Mucosa of rectum (tissue), 2 donors: ENCODE data around the gene RPL29.

Experiments
- H3K27ac ChIP-seq, 2 donors: one replicate each; pipeline ENCODE4 v1.7.0; 2013; ENCODE audit warnings: inconsistent platforms in 2 of 2, low read depth in 2 of 2, low read length in 2 of 2
- H3K27me3 ChIP-seq, 2 donors: one replicate each; pipeline ENCODE4 v1.7.0; 2013; ENCODE audit warnings: low read length in 2 of 2; ENCODE audit not compliant: control insufficient read depth in 2 of 2, insufficient read depth in 2 of 2
- H3K36me3 ChIP-seq, 2 donors: one replicate each; pipeline ENCODE4 v1.7.0; 2013; ENCODE audit warnings: low read length in 2 of 2; ENCODE audit not compliant: control insufficient read depth in 2 of 2, insufficient read depth in 2 of 2
- H3K4me1 ChIP-seq, 2 donors: one replicate each; pipeline ENCODE4 v1.7.0; 2013; ENCODE audit warnings: low read length in 2 of 2, mild to moderate bottlenecking in 1 of 2; ENCODE audit not compliant: control insufficient read depth in 2 of 2, insufficient read depth in 2 of 2
- H3K4me3 ChIP-seq, 2 donors: one replicate each; pipeline ENCODE4 v1.7.0; 2013; ENCODE audit warnings: low read length in 2 of 2
- H3K9ac ChIP-seq, 2 donors: one replicate each; pipeline ENCODE4 v1.7.0; 2013; ENCODE audit warnings: low read length in 2 of 2, low read depth in 1 of 2, mild to moderate bottlenecking in 1 of 2
- H3K9me3 ChIP-seq, 2 donors: one replicate each; pipeline ENCODE4 v1.7.0; 2013; ENCODE audit warnings: low read length in 2 of 2; ENCODE audit not compliant: control insufficient read depth in 2 of 2
- donor health status: healthy.
- donor health status: Normal muscosa, but diverticular disease.

The RPL29 gene

GRCh38 chr3:51984269-51984647 is 11.4 kb downstream of the RPL29 start:
- peak overlapping the region; percentile 74 to 80 for H3K9ac ChIP-seq
- peaks cover 0 to 3% of the 10 kb centered on the region in 2 donors for H3K36me3 ChIP-seq
- H3K4me1 ChIP-seq: peaks cover 44 to 45% of the 10 kb centered on the region in 2 donors
- H3K9me3 ChIP-seq: no peaks in the 10 kb centered on the region
- H3K4me3 ChIP-seq: peak overlapping the region in 1 of 2 donors; percentile 95
- H3K27ac ChIP-seq: peak overlapping the region; percentile 97 to 100
- H3K27me3 ChIP-seq: no peaks in the 10 kb centered on the region

GRCh38 chr3:51983578-51984268 is 12.0 kb downstream of the RPL29 start:
- peaks cover 44 to 45% of the 10 kb centered on the region in 2 donors for H3K4me1 ChIP-seq
- peaks cover 0 to 1% of the 10 kb centered on the region in 2 donors for H3K36me3 ChIP-seq
- H3K4me3 ChIP-seq: peak overlapping the region; percentile 64 to 95
- H3K27ac ChIP-seq: peak overlapping the region; percentile 97 to 100
- peak overlapping the region; percentile 74 to 80 for H3K9ac ChIP-seq
- no peaks in the 10 kb centered on the region for H3K27me3 ChIP-seq
- H3K9me3 ChIP-seq: no peaks in the 10 kb centered on the region

- Histone ChIP-seq H3K4me3 (peak within 1 kb of the TSS; percentile 64 to 95), H3K27me3 (no peaks in the 10 kb centered on the region), H3K27ac (peak within 1 kb of the TSS; percentile 97 to 100), H3K9me3 (no peaks in the 10 kb centered on the region), H3K9ac (peak within 1 kb of the TSS; percentile 74 to 80), H3K36me3 (no peaks in the 10 kb centered on the region), H3K4me1 (peaks cover 44 to 45% of the 10 kb centered on the region in 2 donors)
Measured at GRCh38 chr3:51982838-51983577, 12.7 kb downstream of the RPL29 start, which contains the start of gene ACY1. Gene ACY1, plus strand, starts transcription at chr3:51983535. Its CDS starts 530 bp downstream, at chr3:51984065.

GRCh38 chr3:51982352-51982837 is 13.3 kb downstream of the RPL29 start:
- peak overlapping the region; percentile 64 to 95 for H3K4me3 ChIP-seq
- H3K4me1 ChIP-seq: peaks cover 44 to 45% of the 10 kb centered on the region in 2 donors
- peak overlapping the region; percentile 74 to 80 for H3K9ac ChIP-seq
- no peaks in the 10 kb centered on the region for H3K9me3 ChIP-seq
- no peaks in the 10 kb centered on the region for H3K36me3 ChIP-seq
- H3K27ac ChIP-seq: peak overlapping the region; percentile 97 to 100
- no peaks in the 10 kb centered on the region for H3K27me3 ChIP-seq

- no peak overlapping the region for H3K4me3 ChIP-seq
- H3K9ac ChIP-seq: no peak overlapping the region
- H3K36me3 ChIP-seq: no peaks in the 10 kb centered on the region
- H3K9me3 ChIP-seq: no peaks in the 10 kb centered on the region
- no peaks in the 10 kb centered on the region for H3K27me3 ChIP-seq
- peaks cover 34 to 38% of the 10 kb centered on the region in 2 donors for H3K4me1 ChIP-seq
- no peak overlapping the region for H3K27ac ChIP-seq
Measured at GRCh38 chr3:51980253-51980652, 15.4 kb downstream of the RPL29 start.

GRCh38 chr3:51978143-51978502 is 17.6 kb downstream of the RPL29 start:
- H3K27ac ChIP-seq: no peak overlapping the region
- no peak overlapping the region for H3K9ac ChIP-seq
- H3K27me3 ChIP-seq: no peaks in the 10 kb centered on the region
- no peak overlapping the region for H3K4me3 ChIP-seq
- H3K4me1 ChIP-seq: peaks cover 35 to 36% of the 10 kb centered on the region in 2 donors
- H3K36me3 ChIP-seq: no peaks in the 10 kb centered on the region
- H3K9me3 ChIP-seq: no peaks in the 10 kb centered on the region

- Histone ChIP-seq H3K4me3 (no peak overlapping the region), H3K4me1 (peaks cover 31 to 34% of the 10 kb centered on the region in 2 donors), H3K27ac (no peak overlapping the region)
Measured at GRCh38 chr3:51977446-51978142, 18.1 kb downstream of the RPL29 start.

GRCh38 chr3:51975852-51976549 is 19.7 kb downstream of the RPL29 start:
- H3K36me3 ChIP-seq: no peaks in the 10 kb centered on the region
- H3K9ac ChIP-seq: peak overlapping the region; percentile 63 to 96
- no peaks in the 10 kb centered on the region for H3K9me3 ChIP-seq
- H3K27ac ChIP-seq: no peak overlapping the region
- H3K27me3 ChIP-seq: no peaks in the 10 kb centered on the region
- peak overlapping the region; percentile 90 to 95 for H3K4me3 ChIP-seq
- H3K4me1 ChIP-seq: peaks cover 22% of the 10 kb centered on the region in 2 donors

More at GRCh38 chr3:51977446-51978142, 18.1 kb downstream of the RPL29 start:
- no peak overlapping the region for H3K9ac ChIP-seq
- H3K36me3 ChIP-seq: no peaks in the 10 kb centered on the region
- H3K9me3 ChIP-seq: no peaks in the 10 kb centered on the region
- H3K27me3 ChIP-seq: no peaks in the 10 kb centered on the region

GRCh38 chr3:51974963-51975851 is 20.5 kb downstream of the RPL29 start, which contains the start of gene ABHD14A:
Gene ABHD14A, plus strand, starts transcription at chr3:51975064. Its CDS starts 72 bp downstream, at chr3:51975136.
- peak within 1 kb of the TSS; percentile 92 to 96 for H3K9ac ChIP-seq
- peaks cover 16 to 18% of the 10 kb centered on the region in 2 donors for H3K4me1 ChIP-seq
- H3K9me3 ChIP-seq: no peaks in the 10 kb centered on the region
- no peaks in the 10 kb centered on the region for H3K27me3 ChIP-seq
- H3K36me3 ChIP-seq: no peaks in the 10 kb centered on the region
- peak within 1 kb of the TSS; percentile 87 to 95 for H3K27ac ChIP-seq
- peak within 1 kb of the TSS; percentile 90 to 95 for H3K4me3 ChIP-seq
